KMS-11 (cell line): ENCODE measurements around the gene ITPR2.
"Not testable (repeated sequence)": the region's sequence is repeated elsewhere in the genome, so short reads cannot be mapped to it uniquely, and the experiment has no call there.

ENCODE experiments used
- H2AFZ ChIP-seq: fragments of 200-600 bp; sonication (generic); 2 replicates; pipeline ENCODE4 v1.6.1; 2016; ENCODE audit warnings: antibody characterized with exemption, mixed run types, low read depth
- H3K27ac ChIP-seq: fragments of 200-600 bp; sonication (generic); 2 replicates; pipeline ENCODE4 v1.6.1; 2016; ENCODE audit warnings: mild to moderate bottlenecking, mixed run types
- H3K27me3 ChIP-seq: fragments of 200-600 bp; sonication (generic); 2 replicates; pipeline ENCODE4 v1.6.1; 2017; ENCODE audit warnings: mild to moderate bottlenecking, low read depth, mixed run types, moderate library complexity; ENCODE audit not compliant: insufficient read depth
- H3K36me3 ChIP-seq: fragments of 200-600 bp; sonication (generic); 2 replicates; pipeline ENCODE4 v1.6.1; 2017; ENCODE audit warnings: mild to moderate bottlenecking, mixed run types; ENCODE audit not compliant: insufficient read depth
- H3K4me1 ChIP-seq: fragments of 200-600 bp; sonication (generic); 2 replicates; pipeline ENCODE4 v1.6.1; 2016; ENCODE audit warnings: mild to moderate bottlenecking, low read depth, mixed run types; ENCODE audit not compliant: poor library complexity, severe bottlenecking
- H3K4me2 ChIP-seq: fragments of 200-600 bp; sonication (generic); 2 replicates; pipeline ENCODE4 v1.7.0; 2016; ENCODE audit warnings: mild to moderate bottlenecking, mixed run types
- H3K4me3 ChIP-seq: fragments of 200-600 bp; sonication (generic); IDR thresholded peaks from 2 replicates; pipeline ENCODE4 v1.6.1; 2017; ENCODE audit warnings: low read depth, low read length, mixed read lengths; ENCODE audit not compliant: insufficient read depth
- H3K79me2 ChIP-seq: fragments of 200-600 bp; sonication (generic); 2 replicates; pipeline ENCODE4 v1.6.1; 2016; ENCODE audit warnings: low read depth, mixed run types; ENCODE audit not compliant: insufficient read depth
- H3K9ac ChIP-seq: fragments of 200-600 bp; sonication (generic); 2 replicates; pipeline ENCODE4 v1.6.1; 2016; ENCODE audit warnings: mild to moderate bottlenecking, mixed run types
- H4K20me1 ChIP-seq: fragments of 200-600 bp; sonication (generic); 2 replicates; pipeline ENCODE4 v1.6.1; 2016; ENCODE audit warnings: mild to moderate bottlenecking, mixed run types; ENCODE audit not compliant: insufficient read depth
- CTCF ChIP-seq: fragments of 200-600 bp; sonication (generic); conservative IDR thresholded peaks from 2 replicates; pipeline ENCODE4 v1.6.1; 2017; ENCODE audit warnings: low read depth, mild to moderate bottlenecking, antibody characterized with exemption, low read length, moderate library complexity, mixed read lengths

The ITPR2 gene

GRCh38 chr12:26323673-26324072 is 509.3 kb downstream of the ITPR2 start:
- no peaks in the 10 kb centered on the region for H4K20me1 ChIP-seq
- H3K4me3 ChIP-seq: no peak overlapping the region
- H3K4me1 ChIP-seq: no peaks in the 10 kb centered on the region
- no peaks in the 10 kb centered on the region for H3K36me3 ChIP-seq
- H2AFZ ChIP-seq: no peak overlapping the region
- H3K79me2 ChIP-seq: no peaks in the 10 kb centered on the region
- no peak overlapping the region for H3K4me2 ChIP-seq
- H3K27ac ChIP-seq: no peak overlapping the region
- no peaks in the 10 kb centered on the region for H3K27me3 ChIP-seq
- TF ChIP-seq CTCF: no peak
- no peak overlapping the region for H3K9ac ChIP-seq

GRCh38 chr12:26319511-26319910 is 513.5 kb downstream of the ITPR2 start:
- Histone ChIP-seq H2AFZ (no peak overlapping the region), H3K9ac (no peak overlapping the region), H3K4me3 (no peak overlapping the region)

GRCh38 chr12:26318661-26319068 is 514.3 kb downstream of the ITPR2 start:
- no peak for TF ChIP-seq CTCF
- Histone ChIP-seq H3K27me3 (no peaks in the 10 kb centered on the region), H3K4me3 (no peak overlapping the region), H4K20me1 (no peaks in the 10 kb centered on the region), H3K4me1 (no peaks in the 10 kb centered on the region), H2AFZ (no peak overlapping the region), H3K79me2 (no peaks in the 10 kb centered on the region), H3K27ac (no peak overlapping the region), H3K4me2 (no peak overlapping the region), H3K36me3 (no peaks in the 10 kb centered on the region), H3K9ac (no peak overlapping the region)

More at GRCh38 chr12:26319511-26319910, 513.5 kb downstream of the ITPR2 start:
- no peak overlapping the region for H3K4me2 ChIP-seq
- H4K20me1 ChIP-seq: no peaks in the 10 kb centered on the region
- H3K79me2 ChIP-seq: no peaks in the 10 kb centered on the region
- no peaks in the 10 kb centered on the region for H3K36me3 ChIP-seq
- no peak overlapping the region for H3K27ac ChIP-seq
- no peak for TF ChIP-seq CTCF
- no peaks in the 10 kb centered on the region for H3K27me3 ChIP-seq
- no peaks in the 10 kb centered on the region for H3K4me1 ChIP-seq

GRCh38 chr12:26317942-26318575 is 514.9 kb downstream of the ITPR2 start:
- no peak for TF ChIP-seq CTCF
- Histone ChIP-seq H4K20me1 (no peaks in the 10 kb centered on the region), H3K4me1 (no peaks in the 10 kb centered on the region), H3K4me3 (no peak overlapping the region), H3K9ac (no peak overlapping the region), H3K27ac (no peak overlapping the region), H3K36me3 (no peaks in the 10 kb centered on the region), H2AFZ (no peak overlapping the region), H3K4me2 (no peak overlapping the region), H3K27me3 (no peaks in the 10 kb centered on the region), H3K79me2 (no peaks in the 10 kb centered on the region)

- H3K4me2 ChIP-seq, H3K4me3 ChIP-seq, H3K27me3 ChIP-seq, H3K9ac ChIP-seq, H2AFZ ChIP-seq, H3K27ac ChIP-seq, H4K20me1 ChIP-seq, H3K79me2 ChIP-seq, H3K36me3 ChIP-seq, H3K4me1 ChIP-seq: not testable (repeated sequence)
Measured at GRCh38 chr12:26314103-26314502, 518.9 kb downstream of the ITPR2 start.

GRCh38 chr12:26310489-26310888 is 522.5 kb downstream of the ITPR2 start:
- H4K20me1 ChIP-seq, H2AFZ ChIP-seq, H3K4me3 ChIP-seq, H3K4me2 ChIP-seq, H3K79me2 ChIP-seq, H3K9ac ChIP-seq, H3K27ac ChIP-seq, H3K27me3 ChIP-seq, H3K36me3 ChIP-seq: not testable (repeated sequence)
- H3K4me1 ChIP-seq: peaks cover 19% of the 10 kb centered on the region
